ENCODE measurements around the gene SETD2.

The SETD2 gene

DNA sequence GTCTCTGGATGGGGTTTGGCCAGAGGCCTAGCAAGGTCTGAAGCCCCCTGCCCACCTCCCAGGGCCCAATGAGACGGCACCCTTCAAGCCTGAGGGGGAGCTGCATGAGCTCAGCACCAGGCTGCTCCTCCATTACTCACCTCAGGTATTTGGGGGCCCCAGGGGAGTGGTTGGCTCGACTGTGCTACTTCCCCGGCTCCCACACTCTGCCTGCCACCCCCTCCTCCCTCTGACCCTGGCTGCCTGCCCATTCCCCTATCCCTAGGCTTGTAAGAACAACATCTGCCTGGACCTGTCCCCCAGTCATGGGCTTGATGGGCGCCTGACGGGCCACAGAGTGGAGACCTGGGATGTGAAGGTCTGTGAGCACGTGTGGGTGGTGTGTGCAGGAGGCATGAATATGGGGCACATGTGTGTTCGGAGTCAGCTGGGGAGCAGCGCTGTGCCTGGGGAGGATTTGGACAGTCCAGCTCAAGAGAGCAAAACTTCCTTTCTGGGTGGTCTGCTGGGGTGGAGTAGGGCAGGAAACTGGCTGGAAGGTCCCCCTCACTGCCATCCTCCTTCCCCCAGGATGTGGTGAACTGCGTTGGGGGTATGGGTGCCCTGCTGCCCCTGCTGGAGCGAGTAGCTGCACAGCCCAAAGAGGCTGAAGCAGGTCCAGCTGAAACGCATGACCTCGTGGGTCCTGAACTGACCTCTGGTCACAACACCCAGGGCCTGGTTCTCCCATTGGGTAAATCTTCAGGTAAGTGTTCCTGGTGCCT is 167.0 kb downstream of the SETD2 start:
- no peak for DNase-seq

DNA sequence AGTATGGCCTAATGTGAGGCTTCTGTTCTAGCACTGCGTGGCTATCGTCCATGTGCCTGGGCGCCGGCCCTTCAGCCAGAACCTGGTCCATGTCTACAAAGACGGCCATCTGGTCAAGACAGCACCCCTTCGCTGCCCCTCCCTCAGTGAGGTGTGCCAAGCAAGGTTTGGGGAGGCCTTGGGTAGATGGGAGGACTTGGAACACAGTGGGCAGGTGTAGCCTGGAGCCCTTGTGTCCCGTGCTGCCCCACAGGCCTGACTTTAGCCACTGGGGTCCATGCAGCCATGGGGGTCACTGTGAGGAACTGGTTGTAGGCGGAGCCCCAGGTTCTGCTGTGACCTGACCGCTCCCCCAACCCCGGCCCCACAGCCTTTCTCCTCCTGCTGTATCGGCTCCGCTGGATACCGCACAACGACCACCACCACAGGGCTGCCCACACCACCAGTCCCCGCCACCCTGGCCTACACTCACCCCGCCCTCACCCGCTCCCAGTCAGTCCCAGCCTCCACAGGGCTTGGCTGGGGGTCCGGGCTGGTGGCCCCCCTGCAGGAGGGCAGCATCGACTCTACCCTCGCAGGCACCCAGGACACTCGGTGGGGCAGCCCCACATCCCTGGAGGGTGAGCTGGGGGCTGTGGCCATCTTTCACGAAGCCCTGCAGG is 167.9 kb downstream of the SETD2 start:
- DNase-seq: no peak

DNA sequence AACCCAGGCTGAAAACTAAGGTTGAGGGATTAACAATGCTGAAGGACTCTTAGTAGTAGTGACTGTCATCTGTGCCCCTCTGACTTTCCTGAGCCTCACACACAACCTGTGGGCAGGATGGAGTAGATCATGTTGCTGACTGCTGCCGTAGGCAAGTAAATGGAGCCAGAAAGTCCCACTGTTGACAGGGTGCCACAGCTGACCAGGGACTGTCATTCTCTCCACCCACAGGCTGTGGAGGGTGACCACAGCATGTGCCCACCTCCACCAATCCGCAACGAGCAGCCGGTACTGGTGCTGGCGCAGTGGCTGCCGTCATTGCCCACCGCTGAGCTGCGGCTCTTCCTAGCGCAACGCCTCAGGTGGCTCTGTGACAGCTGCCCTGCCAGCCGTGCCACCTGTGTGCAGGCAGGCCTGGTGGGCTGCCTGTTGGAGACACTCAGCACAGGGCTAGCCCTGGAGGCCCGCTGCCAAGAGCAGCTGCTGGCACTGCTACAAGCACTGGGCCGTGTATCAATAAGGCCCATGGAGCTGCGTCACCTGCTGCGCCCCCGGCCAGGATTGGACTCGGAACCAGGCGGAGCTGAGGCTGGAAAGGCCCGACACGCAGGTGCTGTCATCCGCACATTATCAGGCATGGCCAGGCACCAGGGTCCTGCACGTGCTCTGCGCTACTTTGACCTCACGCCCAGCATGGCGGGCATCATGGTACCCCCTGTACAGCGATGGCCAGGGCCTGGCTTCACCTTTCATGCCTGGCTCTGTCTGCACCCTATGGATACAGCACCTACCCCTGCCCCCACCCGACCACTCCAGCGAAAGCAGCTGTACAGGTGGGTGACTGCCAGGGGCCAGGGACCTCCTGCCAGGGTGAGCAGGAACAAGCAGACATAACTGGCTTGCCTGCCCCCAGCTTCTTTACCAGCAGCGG is 168.8 kb downstream of the SETD2 start:
- no peak for DNase-seq

DNA sequence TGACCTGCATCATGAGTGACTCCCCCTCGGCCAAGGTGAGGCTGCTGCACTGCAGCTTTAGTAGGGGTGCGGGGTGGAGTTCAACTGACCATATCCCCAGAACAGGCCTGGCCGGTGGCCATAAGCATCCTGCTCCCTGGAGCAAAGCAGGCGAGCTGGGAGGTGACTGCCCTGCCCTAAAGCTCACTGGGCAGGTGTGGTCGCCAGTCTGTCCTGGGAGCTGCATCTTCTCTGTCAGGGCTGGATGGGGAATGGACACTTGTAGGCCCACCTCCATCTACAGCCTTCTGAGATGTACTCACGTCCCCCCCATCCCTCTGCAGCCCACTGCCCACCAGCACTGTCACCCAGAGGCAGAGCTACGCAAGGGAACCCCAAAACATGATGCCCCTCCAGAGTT is 169.9 kb downstream of the SETD2 start:
- DNase-seq: no peak

DNA sequence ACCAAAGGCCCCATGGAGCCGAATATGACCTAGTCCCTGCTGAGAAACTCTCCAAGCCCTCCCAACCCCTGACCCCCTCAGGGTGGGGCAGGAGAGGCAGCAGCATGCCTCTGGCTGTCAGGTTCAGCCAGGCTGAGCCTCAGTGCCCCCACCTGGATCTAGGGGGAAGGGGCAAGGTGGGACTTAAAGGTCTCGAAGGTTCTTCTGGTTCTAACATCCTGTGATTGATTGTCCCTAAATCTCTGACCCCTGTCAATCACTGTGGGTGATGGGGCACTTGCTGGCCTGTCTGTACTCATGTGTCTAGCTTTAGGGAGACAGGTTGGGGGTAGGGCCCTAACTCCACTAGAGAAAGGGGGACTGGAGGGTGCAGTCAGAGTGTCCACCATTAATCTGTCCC is 170.6 kb downstream of the SETD2 start:
- DNase-seq: no peak

DNA sequence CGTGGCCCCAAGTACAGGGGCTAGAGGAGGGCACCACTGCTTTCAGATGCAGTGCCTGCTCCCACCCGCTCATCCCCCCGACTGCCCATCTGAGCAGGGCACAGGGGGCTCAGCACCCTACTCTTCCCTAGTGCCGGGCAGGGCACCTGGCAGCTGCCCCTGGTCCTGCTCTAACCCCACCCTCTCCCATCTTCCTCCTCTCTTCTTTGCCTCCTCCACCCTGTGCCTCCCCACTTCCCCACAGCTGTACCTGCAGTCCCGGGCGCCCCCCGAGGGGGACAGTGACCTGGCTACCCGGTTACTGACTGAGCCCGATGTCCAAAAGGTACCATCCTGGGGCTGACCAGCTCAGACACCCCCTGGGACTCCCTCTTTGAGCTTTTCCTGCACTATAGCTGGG is 171.7 kb downstream of the SETD2 start:
- DNase-seq: no peak

DNA sequence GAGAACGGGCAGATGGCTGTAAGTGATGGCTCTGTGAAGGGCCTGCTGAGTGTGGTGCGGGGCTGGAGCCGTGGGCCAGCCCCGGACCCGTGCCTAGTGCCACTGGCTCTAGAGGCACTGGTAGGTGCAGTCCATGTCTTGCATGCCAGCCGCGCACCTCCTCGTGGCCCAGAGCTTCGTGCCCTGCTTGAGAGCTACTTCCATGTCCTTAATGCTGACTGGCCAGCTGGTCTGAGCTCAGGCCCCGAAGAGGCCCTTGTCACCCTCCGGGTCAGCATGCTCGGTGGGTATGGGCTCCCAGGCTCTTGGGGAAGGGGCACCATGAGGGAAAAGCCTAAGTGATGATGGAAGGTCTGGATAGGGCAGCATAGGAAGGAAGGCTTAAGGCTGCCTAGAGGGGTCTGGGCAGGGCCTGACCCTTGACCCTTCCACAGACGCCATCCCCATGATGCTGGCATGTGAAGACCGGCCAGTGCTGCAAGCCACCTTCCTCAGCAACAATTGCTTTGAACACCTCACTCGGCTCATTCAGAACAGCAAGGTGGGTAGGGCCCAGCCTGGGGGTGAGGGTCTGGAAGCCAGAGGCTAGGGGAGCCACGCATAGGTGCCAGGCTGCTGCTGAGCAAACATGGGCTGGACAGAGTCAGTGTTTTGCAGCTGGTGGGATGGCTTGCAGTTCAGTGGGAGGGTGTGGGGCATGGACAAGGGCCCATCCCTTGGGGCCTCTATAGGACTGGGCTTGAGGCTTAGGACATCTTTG is 172.3 kb downstream of the SETD2 start:
- DNase-seq: no peak

DNA sequence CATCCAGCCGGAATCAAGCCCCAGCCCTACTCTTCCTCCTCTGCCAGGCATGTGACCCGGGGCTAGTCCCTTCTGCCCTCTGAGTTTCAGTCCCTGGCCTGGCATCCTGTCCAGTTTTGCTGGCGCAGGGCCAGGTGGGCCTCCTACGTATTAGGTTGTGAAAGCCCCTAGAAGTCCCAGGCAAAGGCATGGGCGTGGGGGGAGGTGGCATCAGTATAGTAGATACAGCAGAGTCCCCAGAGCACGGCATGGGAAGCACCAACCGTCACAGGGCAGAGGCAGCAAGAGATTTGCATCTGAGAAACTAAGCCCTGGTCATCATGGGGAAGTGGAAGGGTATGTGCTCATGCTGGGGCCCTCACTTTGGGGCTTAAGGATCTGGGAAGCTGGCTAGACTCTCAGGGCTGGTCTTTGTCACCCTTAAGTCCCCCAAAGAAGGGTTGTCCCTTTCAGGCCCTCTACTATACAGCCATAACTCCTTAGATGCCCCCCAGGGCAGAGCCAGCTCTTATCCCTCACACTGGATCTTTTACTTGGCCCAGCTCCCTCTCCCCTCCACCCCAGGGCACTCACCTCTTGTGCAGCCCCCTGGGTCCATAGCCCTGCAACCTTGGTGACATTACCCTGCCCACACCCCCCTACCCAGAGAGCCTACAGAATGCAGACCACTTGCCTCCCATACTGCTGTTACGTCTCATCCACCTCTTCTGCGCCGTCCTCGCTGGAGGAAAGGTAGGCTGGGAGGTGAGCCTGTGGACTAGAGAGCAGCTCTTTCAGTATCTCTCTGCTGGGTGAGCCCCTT is 173.1 kb downstream of the SETD2 start:
- no peak for DNase-seq

DNA sequence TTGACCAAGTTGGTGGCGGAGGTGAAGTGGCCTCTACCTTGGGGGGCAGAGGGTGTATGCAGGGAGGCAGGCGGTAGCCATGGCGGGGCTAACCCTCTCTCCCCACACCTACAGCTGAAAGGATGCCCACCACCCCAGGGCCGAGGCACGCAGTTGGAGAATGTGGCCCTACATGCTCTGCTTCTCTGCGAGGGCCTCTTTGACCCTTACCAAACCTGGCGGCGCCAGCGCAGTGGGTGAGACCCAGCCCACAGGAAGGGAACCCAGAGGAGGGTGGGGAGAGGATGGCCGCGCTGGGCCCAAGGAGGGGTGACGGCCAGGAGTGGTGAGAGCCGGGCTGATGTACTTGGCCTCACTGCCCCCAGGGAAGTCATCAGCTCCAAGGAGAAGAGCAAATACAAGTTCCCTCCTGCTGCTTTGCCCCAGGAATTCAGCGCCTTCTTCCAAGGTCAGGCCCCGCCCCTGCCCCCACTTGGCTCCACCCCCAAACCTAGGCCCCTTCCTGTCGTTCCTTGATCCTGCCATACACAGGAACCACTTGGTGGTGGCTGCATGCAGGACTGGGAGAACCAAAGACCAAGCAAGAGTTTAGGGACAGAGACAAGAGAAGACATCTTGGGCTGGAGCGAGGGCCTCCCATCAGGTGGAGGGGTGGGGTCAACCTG is 174.6 kb downstream of the SETD2 start:
- DNase-seq: no peak

DNA sequence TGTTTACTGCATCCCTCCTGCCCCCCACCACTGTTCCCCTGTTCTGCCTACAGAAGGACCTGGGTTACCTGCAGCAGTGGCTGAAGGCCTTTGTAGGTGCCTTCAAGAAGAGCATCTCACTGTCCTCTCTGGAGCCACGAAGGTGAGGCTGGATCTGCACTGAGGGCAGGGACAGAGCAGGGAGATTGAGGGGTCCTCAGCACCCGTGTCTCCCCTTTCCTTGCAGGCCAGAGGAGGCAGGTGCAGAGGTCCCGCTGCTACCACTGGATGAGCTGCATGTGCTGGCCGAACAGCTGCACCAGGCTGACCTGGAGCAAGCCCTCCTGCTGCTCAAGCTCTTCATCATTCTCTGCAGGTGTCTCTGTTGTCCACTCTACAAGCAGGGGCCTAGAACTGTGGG is 175.3 kb downstream of the SETD2 start:
- no peak for DNase-seq

DNA sequence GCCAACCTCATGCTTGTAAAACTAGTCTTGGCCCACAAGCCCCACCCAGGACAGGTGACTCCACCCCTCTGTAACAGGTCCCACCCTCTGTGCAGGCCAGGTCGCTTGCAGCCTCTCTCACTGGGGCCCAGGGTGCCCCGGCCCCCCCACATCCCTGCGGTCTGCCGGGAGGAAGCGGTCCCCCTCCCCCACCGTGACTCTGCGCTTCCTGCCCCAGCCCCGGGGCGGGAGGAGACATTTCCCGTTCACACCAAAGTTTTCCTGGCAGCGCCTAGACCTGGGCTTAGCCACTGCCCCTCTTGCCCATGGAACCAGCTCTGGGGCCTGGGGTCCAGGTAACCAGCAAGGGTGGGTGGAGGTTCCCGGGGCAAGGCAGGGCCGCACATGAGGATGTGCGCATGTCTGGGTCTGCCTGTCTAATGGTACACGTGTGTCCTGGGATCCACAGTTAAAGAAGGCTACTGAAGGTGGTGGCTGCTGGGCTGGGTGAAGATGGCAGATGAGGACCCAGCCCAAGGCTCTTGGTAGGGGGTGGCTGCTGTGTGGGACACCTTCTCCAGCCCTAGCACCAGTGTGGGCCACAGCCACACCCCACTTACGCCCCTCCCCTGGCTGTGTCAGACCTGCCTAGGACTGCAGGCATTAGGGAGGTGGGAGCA is 176.0 kb downstream of the SETD2 start:
- DNase-seq: peak; percentile 87

DNA sequence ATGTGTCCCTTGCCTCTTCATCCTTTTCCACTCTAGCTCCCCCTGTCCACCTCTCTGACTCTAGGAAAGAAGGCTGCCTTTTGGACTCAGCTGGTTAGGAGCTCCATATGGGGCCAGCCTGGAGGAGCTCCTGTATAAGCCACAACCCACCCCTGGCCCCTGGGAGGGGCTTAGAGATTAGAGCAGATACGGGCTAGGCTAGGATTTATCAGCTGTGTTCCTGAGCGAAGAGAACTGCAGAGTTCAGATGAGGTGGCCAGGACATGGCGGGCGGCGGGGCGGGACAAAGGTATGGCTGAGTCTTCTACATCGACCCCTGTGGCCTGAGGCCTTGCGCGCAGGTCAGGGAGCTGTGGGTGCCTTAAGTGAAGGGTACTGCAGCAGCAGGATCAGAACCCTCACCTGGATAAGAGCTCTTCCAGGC is 176.6 kb downstream of the SETD2 start:
- DNase-seq: peak; percentile 45

DNA sequence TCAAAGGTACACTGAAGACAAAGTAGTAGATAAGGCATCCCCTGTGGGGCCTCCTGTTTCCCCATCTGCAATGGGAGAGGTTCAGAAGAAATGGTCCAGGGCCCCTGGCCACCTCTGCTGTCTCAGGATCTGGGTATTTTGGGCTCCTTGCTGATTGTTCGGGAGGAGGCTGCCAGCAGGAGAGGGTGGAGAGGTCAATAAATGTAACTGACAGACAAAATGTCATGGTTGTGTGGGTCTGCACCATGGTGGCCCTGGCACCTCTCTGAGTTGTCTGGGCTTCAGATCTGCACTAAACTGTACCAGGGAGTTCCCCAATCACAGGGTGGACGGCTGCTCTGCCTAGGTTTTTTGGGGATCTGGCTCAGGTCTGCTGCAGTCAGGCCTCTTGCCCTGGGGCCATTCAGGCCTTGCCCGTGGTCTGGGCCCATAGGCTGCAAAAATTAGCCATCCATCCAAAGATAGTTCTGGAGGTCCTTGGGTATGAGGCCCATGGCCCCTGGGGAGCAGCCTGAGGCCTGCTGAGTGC is 177.1 kb downstream of the SETD2 start:
- DNase-seq: no peak

DNA sequence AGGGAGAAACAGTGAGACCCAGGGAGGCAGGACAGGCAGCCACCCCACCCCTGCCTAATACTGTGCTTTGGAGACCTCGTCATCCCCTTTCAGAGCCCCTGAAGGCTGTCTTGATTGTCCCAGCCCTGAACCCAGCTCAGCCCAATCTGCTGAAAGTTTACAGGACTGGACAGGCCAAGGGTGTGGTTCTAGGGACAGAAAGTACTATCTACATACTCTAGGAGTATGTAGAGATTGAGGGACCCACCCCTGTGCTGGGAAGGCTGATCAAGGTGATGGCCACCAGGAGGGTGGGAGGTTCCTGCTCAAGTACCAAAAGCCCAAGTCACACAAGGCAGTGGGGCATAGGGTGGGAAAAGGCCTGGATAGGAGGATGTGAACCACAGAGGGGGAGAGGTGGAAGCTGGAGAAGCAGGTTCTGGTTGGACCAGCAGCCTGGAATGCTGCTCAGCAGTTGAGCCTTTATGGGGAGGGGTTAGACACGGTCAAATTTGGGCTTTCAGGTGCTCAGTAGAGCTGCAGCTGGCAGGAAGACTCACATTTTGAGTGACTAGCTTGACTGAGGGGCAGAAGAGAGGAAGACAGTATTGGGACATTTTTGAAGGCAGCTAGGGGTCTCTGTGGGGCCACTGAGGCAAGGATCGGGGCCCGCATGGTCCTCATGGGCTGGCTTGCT is 177.7 kb downstream of the SETD2 start:
- DNase-seq: no peak

DNA sequence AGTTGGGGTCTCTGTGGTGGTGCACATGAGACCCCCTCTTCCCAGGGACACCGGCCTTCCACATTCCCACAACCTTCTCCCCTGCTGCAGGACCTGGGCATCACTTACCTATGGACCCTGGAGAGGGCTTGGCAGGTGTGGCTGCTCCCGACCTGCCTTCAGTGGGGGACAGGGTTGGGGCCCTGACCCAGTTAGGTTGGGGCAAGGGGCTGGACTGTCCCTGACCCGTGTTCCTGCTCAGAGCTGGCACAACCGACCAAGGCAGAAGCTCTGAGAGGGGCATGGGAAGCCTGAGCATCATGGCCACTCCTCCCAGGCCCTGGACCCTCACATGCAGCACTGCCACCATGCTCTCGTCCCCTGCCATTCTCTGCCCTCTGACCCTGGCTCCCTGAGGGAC is 178.3 kb downstream of the SETD2 start:
- no peak for DNase-seq

DNA sequence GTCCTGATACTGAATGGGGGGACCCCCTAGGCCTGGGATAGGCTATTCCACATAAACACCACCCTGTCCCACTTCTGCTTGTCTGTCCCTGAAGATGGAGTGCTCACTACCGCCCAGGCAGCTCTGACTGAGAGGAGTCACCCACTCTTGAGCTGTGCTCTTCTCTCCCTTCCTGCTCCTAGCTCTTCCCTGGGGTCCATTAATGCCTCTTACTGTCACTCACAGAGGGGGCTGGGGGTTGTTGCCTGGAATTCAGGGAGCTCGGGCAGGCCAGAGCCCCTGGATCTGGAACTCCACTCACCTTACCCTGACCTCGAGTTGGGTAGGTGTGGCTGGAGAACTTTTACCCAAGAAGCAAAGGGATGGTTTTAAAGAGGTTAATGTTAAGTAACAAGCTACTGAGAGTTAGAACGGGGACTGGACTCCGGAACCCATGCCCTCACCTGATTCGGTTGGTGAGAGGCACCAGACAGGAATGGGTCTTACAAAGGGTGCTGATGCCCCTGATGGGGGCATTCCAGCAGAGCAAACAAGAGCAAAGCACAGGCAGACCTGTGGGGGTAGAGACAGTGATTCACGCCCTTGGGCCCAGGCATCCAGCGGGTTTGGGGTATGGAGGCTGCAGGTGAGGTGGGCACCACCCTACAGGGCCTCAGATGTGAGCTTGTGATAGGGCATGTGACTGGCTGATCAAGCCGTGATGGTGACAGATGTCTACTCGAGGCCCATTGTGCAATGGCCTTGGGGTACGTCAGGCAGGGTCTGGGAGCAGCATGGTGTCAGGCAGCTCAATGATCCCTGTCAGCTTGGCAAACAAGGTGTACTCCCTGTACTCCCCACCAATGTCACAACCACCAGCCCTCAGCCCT is 179.1 kb downstream of the SETD2 start:
- no peak for DNase-seq

DNA sequence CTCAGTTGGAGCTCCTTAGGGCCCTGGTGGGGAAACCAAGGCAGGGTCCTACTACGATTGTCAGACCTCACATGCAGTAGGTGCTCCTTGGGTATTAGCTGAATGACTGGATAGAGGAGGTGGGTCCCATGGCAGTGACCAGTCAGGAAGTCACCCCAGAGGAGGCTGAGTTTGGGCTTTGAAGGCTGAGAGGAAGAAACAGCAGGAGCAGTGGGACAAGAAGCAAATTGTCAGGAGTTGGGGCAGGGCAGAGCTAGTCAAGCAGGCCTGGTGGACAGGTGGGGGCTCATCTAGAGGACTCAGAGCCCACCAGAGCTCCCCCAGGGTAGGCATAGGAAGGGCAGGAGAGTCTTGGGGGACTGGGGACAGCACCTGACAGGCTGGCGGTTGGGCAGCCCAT is 181.4 kb downstream of the SETD2 start:
- no peak for DNase-seq

DNA sequence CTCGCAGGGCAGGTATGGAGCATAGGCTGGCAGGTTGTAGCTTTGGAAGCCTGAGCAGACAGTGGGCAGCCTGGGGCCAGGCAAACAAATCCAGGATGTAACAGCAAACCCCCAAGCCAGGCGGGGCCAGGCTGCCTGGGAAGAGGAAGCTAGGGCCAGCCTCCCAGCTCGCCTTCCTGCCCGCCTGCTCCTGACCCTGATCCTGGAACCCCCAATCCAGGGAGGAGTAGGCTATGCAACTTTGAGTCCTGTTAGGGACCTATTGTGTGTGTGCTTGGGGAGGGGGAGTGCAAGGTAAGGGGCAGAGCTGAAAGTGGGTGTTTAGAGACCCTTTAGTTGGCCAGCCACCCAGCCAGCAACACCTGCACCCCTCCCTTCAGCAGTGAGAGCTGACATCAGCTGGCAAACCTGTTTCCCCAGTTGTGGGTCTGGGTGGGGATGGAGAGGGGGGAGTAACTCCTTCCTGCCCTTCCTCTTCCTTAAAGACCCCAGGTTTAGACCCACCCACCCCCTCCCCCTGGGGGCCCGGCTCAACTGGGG is 181.9 kb downstream of the SETD2 start:
- no peak for DNase-seq

Measured in activated T-cell treated with anti-CD3 and anti-CD28 coated beads, Interleukin-2, amount 50 U/mL, for 1 hour (primary cell).